ENCODE data around the gene CCDC33. TPM values are rescaled to one million over a fixed set of nuclear protein-coding genes. Genes with fewer than 3 reads are reported as not detected.

The CCDC33 gene
- total and polyA plus RNA-seq, 10 of the 15 experiments (the other 5 are each of a cell fraction or from before 2014, with no cell fraction given), result 0.57 to 5.8 (median 4.3) TPM

DNA sequence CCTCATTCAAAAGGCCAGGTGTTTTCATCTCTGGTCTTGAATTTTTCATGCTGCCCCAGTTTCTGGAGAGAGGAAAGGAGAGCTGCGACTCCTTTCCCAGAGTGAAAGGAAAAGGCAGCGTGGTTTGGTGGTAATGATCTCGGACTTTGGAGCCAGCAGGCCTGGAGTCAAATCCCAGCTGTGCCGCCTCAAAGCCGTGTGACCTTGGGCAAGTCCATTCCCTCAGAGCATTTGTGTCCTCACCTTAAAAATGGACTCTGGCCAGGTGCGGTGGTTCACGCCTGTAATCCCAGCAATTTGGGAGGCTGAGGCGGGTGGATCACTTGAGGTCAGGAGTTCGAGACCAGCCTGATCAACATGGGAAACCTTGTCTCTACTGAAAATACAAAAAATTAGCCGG, 4.7 kb upstream of the CCDC33 start:
- TF ChIP-seq TCF3 (IDR thresholded peaks at IDR 0.05; ENCODE audit: borderline replicate concordance, insufficient read depth, low read depth, low read length) (no peak), ZNF622 (IDR thresholded peaks at IDR 0.05) (no peak)
- Histone ChIP-seq H4K20me1 (ENCODE audit: control insufficient read depth, insufficient read depth) (no peaks in the 10 kb centered on the region), H3K27ac (ENCODE audit: control insufficient read depth, insufficient read depth) (no peak overlapping the region), H3K36me3 (ENCODE audit: control insufficient read depth in 2 of 2, insufficient read depth in 2 of 2, low read length in 1 of 2) (no peaks in the 10 kb centered on the region), H3K4me3 (no peak overlapping the region), H3K4me1 (ENCODE audit: control insufficient read depth, insufficient read depth, low read length) (peaks cover 19% of the 10 kb centered on the region), H3K9ac (ENCODE audit: control insufficient read depth, insufficient read depth, low read length) (no peak overlapping the region), H2AFZ (ENCODE audit: control insufficient read depth, low read depth, low read length) (no peak overlapping the region), H3K4me2 (ENCODE audit: control insufficient read depth, insufficient read depth) (no peak overlapping the region), H3K79me2 (ENCODE audit: control insufficient read depth, insufficient read depth, low read length) (no peaks in the 10 kb centered on the region), H3K9me3 (replicated peaks; ENCODE audit: control insufficient read depth, insufficient read depth, low read length) (no peaks in the 10 kb centered on the region), H3K27me3 (replicated peaks in 1 of 2; ENCODE audit: control insufficient read depth in 2 of 2, insufficient read depth in 2 of 2, low read length in 1 of 2) (peaks cover 0 to 3% of the 10 kb centered on the region in 2 experiments)
- no peak for ATAC-seq
- DNase-seq (ENCODE audit: low read depth, low spot score), result no peak
- ChIA-PET POLR2A (no interaction called here), RAD21 (ENCODE audit: unreplicated experiment) (no interaction called here), CTCF (no interaction called here), SMC1A (ENCODE audit: uncharacterized antibody, unreplicated experiment) (no interaction called here)
- no TSS peak for BruUV-seq (replicated peaks)
- intact Hi-C loops (cut with micrococcal nuclease; ENCODE audit: unreplicated experiment), result no loop called here
- in situ Hi-C loops (cut with MboI), result no loop called here
- WGBS (ENCODE audit: insufficient coverage, insufficient replicate concordance, low lambda C conversion rate, missing lambda C conversion rate), result 48% methylated on average over 10 of the region's 10 CpGs
- no peak for FAIRE-seq

DNA sequence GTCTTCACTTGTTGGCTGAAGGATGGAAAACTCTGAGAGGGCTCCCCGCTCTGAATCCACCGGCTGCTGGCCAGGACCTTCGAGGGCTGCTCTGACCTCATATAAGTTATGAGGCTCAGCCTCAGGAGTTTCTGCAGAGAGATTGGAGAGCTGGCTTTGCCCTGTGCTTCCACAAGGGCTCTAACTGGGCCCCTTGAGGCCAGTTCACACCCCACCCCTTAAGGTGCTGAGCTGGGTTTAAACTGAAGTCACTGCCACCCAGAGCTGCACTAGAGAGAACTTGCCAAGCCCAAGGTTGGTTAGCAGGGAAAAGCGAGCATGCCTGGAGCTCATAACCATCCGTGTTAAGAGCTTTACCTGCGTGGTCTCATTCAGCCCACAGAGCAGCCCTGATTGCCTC, 2.8 kb upstream of the CCDC33 start:
- H3K36me3 ChIP-seq (ENCODE audit: control insufficient read depth in 2 of 2, insufficient read depth in 2 of 2, low read length in 1 of 2), result no peaks in the 10 kb centered on the region
- 32% methylated on average over 6 of the region's 6 CpGs for WGBS (ENCODE audit: insufficient coverage, insufficient replicate concordance, low lambda C conversion rate, missing lambda C conversion rate)
- peaks cover 19% of the 10 kb centered on the region for H3K4me1 ChIP-seq (ENCODE audit: control insufficient read depth, insufficient read depth, low read length)
- peaks cover 0 to 3% of the 10 kb centered on the region in 2 experiments; a peak in 2 of 4 replicates for H3K27me3 ChIP-seq (replicated peaks in 1 of 2; ENCODE audit: control insufficient read depth in 2 of 2, insufficient read depth in 2 of 2, low read length in 1 of 2)
- H2AFZ ChIP-seq (ENCODE audit: control insufficient read depth, low read depth, low read length), result no peak overlapping the region
- POLR2A ChIA-PET, result no interaction called here
- no peaks in the 10 kb centered on the region for H3K79me2 ChIP-seq (ENCODE audit: control insufficient read depth, insufficient read depth, low read length)
- H3K9me3 ChIP-seq (replicated peaks; ENCODE audit: control insufficient read depth, insufficient read depth, low read length), result no peaks in the 10 kb centered on the region
- no peak for ATAC-seq
- FAIRE-seq, result no peak
- SMC1A ChIA-PET (ENCODE audit: uncharacterized antibody, unreplicated experiment), result interaction anchor here (0.5 kb wide), 1 partner anchor 234 kb away, joined by 3 read pairs; no protein-coding TSS in a partner anchor
- no peaks in the 10 kb centered on the region for H4K20me1 ChIP-seq (ENCODE audit: control insufficient read depth, insufficient read depth)
- no peak overlapping the region for H3K9ac ChIP-seq (ENCODE audit: control insufficient read depth, insufficient read depth, low read length)
- RAD21 ChIA-PET (ENCODE audit: unreplicated experiment), result no interaction called here
- CTCF ChIA-PET, result interaction anchor here (0.7 kb wide), 1 partner anchor 59 kb away, joined by 3 read pairs; no protein-coding TSS in a partner anchor
- intact Hi-C loops (cut with micrococcal nuclease; ENCODE audit: unreplicated experiment), result no loop called here
- BruUV-seq (replicated peaks), result no TSS peak
- DNase-seq (ENCODE audit: low read depth, low spot score), result no peak
- no peak overlapping the region for H3K27ac ChIP-seq (ENCODE audit: control insufficient read depth, insufficient read depth)
- in situ Hi-C loops (cut with MboI), result no loop called here
- H3K4me2 ChIP-seq (ENCODE audit: control insufficient read depth, insufficient read depth), result no peak overlapping the region
- no peak overlapping the region for H3K4me3 ChIP-seq
- TF ChIP-seq GATAD2B (conservative IDR thresholded peaks at IDR 0.05; ENCODE audit: low read depth), result no peak
- no peak for TF ChIP-seq NRF1 (conservative IDR thresholded peaks at IDR 0.05; ENCODE audit: low read depth, low read length)
- TF ChIP-seq POLR2AphosphoS5 (IDR thresholded peaks at IDR 0.05; ENCODE audit: low read length), result no peak
- TF ChIP-seq, protein P1, sequence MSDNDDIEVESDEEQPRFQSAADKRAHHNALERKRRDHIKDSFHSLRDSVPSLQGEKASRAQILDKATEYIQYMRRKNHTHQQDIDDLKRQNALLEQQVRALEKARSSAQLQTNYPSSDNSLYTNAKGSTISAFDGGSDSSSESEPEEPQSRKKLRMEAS (IDR thresholded peaks at IDR 0.05; ENCODE audit: low read depth, low read length), result no peak
- TF ChIP-seq, protein P2, sequence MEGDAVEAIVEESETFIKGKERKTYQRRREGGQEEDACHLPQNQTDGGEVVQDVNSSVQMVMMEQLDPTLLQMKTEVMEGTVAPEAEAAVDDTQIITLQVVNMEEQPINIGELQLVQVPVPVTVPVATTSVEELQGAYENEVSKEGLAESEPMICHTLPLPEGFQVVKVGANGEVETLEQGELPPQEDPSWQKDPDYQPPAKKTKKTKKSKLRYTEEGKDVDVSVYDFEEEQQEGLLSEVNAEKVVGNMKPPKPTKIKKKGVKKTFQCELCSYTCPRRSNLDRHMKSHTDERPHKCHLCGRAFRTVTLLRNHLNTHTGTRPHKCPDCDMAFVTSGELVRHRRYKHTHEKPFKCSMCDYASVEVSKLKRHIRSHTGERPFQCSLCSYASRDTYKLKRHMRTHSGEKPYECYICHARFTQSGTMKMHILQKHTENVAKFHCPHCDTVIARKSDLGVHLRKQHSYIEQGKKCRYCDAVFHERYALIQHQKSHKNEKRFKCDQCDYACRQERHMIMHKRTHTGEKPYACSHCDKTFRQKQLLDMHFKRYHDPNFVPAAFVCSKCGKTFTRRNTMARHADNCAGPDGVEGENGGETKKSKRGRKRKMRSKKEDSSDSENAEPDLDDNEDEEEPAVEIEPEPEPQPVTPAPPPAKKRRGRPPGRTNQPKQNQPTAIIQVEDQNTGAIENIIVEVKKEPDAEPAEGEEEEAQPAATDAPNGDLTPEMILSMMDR (IDR thresholded peaks at IDR 0.05 in 2 of 3, conservative IDR thresholded peaks at IDR 0.05 in 1 of 3; ENCODE audit: control insufficient read depth in 2 of 3, extremely low read depth in 1 of 3, insufficient read depth in 1 of 3, low read depth in 3 of 3, low read length in 3 of 3), result no peak
- TF ChIP-seq CHD4 (IDR thresholded peaks at IDR 0.05), result no peak
- TF ChIP-seq HCFC1 (IDR thresholded peaks at IDR 0.05; ENCODE audit: low read length), result no peak
- TF ChIP-seq SRF (IDR thresholded peaks at IDR 0.05; ENCODE audit: low read depth in 2 of 2, low read length in 2 of 2), result no peak
- TF ChIP-seq CEBPB (IDR thresholded peaks at IDR 0.05; ENCODE audit: borderline replicate concordance in 1 of 2, low read depth in 2 of 2, low read length in 2 of 2), result no peak
- TF ChIP-seq, protein P3, sequence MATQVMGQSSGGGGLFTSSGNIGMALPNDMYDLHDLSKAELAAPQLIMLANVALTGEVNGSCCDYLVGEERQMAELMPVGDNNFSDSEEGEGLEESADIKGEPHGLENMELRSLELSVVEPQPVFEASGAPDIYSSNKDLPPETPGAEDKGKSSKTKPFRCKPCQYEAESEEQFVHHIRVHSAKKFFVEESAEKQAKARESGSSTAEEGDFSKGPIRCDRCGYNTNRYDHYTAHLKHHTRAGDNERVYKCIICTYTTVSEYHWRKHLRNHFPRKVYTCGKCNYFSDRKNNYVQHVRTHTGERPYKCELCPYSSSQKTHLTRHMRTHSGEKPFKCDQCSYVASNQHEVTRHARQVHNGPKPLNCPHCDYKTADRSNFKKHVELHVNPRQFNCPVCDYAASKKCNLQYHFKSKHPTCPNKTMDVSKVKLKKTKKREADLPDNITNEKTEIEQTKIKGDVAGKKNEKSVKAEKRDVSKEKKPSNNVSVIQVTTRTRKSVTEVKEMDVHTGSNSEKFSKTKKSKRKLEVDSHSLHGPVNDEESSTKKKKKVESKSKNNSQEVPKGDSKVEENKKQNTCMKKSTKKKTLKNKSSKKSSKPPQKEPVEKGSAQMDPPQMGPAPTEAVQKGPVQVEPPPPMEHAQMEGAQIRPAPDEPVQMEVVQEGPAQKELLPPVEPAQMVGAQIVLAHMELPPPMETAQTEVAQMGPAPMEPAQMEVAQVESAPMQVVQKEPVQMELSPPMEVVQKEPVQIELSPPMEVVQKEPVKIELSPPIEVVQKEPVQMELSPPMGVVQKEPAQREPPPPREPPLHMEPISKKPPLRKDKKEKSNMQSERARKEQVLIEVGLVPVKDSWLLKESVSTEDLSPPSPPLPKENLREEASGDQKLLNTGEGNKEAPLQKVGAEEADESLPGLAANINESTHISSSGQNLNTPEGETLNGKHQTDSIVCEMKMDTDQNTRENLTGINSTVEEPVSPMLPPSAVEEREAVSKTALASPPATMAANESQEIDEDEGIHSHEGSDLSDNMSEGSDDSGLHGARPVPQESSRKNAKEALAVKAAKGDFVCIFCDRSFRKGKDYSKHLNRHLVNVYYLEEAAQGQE (IDR thresholded peaks at IDR 0.05; ENCODE audit: low read depth, low read length), result no peak
- TF ChIP-seq GABPA (IDR thresholded peaks at IDR 0.05; ENCODE audit: low read depth), result no peak

Data from GM12878 (cell line).